ENCODE measurements around the gene GEN1.

The GEN1 gene

DNA sequence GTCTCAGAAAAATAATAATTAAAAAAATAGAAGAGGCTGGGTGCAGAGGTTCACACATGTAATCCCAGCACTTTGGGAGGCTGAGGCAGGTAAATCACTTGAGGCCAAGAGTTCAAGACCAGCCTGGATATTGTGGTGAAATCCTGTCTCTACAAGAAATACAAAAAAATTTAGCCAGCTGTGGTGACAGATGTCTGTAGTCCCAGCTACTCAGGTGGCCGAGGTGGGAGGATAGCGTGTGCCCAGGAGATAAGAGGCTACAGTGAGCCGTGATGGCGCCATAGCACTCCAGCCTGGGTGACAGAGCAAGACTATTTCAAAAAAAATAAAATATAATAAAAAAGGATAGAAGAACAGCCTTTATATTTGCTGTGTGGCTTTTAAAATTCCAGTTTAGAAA, 36.3 kb upstream of the GEN1 start:
- TF ChIP-seq, protein P1, sequence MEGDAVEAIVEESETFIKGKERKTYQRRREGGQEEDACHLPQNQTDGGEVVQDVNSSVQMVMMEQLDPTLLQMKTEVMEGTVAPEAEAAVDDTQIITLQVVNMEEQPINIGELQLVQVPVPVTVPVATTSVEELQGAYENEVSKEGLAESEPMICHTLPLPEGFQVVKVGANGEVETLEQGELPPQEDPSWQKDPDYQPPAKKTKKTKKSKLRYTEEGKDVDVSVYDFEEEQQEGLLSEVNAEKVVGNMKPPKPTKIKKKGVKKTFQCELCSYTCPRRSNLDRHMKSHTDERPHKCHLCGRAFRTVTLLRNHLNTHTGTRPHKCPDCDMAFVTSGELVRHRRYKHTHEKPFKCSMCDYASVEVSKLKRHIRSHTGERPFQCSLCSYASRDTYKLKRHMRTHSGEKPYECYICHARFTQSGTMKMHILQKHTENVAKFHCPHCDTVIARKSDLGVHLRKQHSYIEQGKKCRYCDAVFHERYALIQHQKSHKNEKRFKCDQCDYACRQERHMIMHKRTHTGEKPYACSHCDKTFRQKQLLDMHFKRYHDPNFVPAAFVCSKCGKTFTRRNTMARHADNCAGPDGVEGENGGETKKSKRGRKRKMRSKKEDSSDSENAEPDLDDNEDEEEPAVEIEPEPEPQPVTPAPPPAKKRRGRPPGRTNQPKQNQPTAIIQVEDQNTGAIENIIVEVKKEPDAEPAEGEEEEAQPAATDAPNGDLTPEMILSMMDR (IDR thresholded peaks at IDR 0.05; ENCODE audit: control insufficient read depth, insufficient read depth, low read depth, low read length, missing control alignments): no peak
- no peak for DNase-seq (ENCODE audit: low read depth)
- H3K4me3 ChIP-seq (ENCODE audit: control insufficient read depth, low read depth, low read length): no peak overlapping the region

- TF ChIP-seq, protein P1 (IDR thresholded peaks at IDR 0.05; ENCODE audit: control insufficient read depth, insufficient read depth, low read depth, low read length, missing control alignments): no peak
- H3K4me3 ChIP-seq (ENCODE audit: control insufficient read depth, low read depth, low read length): no peak overlapping the region
- no peak for DNase-seq (ENCODE audit: low read depth)
Measured at GRCh38 chr2:17718689-17719088, 35.2 kb upstream of the GEN1 start.

DNA sequence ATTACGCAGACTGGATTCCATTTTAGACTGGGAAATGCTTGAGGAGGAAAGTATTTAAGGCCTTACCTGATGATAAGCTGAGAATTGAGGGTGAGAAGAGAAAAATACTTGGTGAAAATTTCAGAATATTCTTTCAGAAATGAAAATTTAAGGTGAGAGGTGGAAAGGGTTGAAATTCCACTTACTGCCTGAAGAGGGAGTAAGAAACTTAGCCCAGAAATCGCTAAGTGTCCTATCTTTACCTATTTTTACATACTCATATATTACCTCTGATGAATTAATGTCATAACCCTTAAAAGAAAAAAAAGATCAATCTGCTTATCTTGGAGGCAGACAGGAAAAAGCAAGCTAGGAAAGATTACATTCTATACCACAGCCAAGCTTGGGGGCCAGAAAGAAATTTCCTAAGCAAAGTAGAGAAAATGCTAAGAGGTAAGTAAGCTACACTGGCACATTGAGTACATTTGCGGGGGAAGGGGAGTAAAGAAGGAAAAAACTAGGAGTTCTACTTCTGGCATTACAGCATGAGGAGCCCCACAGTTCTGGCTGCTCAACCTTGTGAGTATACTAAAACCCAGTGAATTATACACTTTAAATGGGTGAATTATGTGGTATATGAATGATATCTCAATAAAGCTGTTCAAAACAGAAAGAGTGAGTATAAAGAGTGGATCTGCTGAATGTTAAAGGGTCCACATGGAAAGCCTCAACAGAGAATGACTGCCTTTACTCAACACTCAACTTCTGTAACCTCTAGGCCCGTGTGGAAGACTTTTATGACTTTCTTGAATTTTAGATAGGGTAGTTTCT, 34.2 kb upstream of the GEN1 start:
- no peak for DNase-seq (ENCODE audit: low read depth)

DNA sequence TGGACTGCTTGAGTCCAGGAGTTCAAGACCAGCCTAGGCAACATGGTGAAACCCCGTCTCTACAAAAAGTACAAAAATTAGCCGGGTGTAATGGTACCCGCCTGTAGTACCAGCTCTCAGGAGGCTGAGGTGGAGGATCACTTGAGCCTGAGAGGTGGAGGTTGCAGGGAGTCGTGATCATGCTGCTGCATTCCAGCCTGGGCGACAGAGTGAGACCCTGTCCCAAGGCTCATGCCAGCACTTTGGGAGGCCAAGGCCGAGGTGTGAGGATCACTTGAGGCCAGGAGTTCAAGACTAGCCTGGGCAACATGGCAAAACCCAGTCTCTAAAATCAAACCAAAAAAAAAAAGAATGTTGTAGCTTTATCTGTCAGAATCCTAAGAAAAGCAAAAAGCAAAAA, 25.7 kb upstream of the GEN1 start:
- no peak for DNase-seq (ENCODE audit: low read depth)
- TF ChIP-seq, protein P1 (IDR thresholded peaks at IDR 0.05; ENCODE audit: control insufficient read depth, insufficient read depth, low read depth, low read length, missing control alignments): no peak
- no peak overlapping the region for H3K4me3 ChIP-seq (ENCODE audit: control insufficient read depth, low read depth, low read length)

More for the DNA sequence above, 34.2 kb upstream of the GEN1 start:
- TF ChIP-seq, protein P1 (IDR thresholded peaks at IDR 0.05; ENCODE audit: control insufficient read depth, insufficient read depth, low read depth, low read length, missing control alignments): peak; percentile 67
- no peak overlapping the region for H3K4me3 ChIP-seq (ENCODE audit: control insufficient read depth, low read depth, low read length)

GRCh38 chr2:17729880-17730279, 24.1 kb upstream of the GEN1 start:
- no peak overlapping the region for H3K4me3 ChIP-seq (ENCODE audit: control insufficient read depth, low read depth, low read length)
- TF ChIP-seq, protein P1 (IDR thresholded peaks at IDR 0.05; ENCODE audit: control insufficient read depth, insufficient read depth, low read depth, low read length, missing control alignments): no peak
- no peak for DNase-seq (ENCODE audit: low read depth)

DNA sequence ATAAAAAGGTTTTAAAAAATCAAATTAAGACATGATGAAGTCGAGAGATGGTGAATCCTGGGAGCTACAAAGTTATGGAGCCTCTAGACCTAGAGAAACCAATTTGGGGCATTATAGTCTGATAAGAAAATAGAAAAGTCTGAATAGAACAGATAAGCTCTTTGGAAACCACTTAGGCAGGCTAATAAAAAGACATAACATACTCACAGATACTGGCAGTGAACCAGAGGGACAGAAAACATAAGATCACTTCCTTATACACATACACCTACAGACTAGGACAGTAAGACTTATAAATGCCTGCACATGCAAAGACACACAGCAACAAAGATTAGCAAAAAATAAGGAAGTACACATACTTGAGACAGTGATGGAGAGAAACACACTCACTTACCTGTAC, 20.3 kb upstream of the GEN1 start:
- no peak overlapping the region for H3K4me3 ChIP-seq (ENCODE audit: control insufficient read depth, low read depth, low read length)
- no peak for DNase-seq (ENCODE audit: low read depth)
- TF ChIP-seq, protein P1 (IDR thresholded peaks at IDR 0.05; ENCODE audit: control insufficient read depth, insufficient read depth, low read depth, low read length, missing control alignments): no peak

Data from AG09309 (cell line).